Amygdala (tissue), 56 donors: ENCODE results near the gene OR2A25.

Experiments
- DNase-seq, 56 donors: peaks; one replicate each; lab custom pipeline; 2025; lab: John Stamatoyannopoulos, UW

OR2A25 gene

DNA sequence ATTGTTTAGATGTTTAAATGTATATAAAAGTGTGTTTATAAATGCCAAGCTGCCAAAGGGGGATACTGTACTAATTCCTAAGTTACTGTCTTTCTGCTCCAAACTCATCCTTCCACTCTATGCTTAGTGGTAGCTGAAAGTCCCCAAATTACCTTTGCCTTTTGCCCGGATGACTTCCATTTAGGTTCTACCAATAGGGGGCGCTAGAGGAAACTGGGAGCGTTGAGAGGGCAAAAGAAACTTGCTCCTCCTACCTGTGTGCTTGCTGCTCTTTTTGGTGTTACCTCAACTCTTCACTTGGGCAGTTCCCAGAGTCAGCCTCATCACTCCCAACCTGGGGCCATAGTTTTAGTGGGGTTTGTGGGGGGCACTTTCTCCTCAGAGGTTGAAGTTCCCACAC is 5.9 kb upstream of the OR2A25 start:
- DNase-seq, result no peak

DNA sequence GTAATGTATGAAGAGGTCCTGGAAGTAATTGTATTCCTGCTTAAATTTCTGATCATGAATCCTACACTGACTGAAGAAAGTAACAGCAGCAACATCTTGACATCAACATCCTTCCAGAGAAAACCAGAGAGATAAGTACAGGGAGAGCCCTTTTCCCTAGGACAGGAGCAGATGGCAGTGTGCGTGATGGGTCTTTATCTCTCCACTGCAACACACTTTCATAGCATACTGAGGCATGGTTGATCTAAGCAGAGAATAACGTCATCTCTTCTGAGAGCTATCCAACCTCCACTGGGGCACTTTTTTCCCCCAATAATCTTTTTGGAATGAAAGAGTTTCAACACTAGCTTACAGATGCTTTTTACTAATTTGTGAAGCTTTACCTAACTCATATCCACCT is 342 bp downstream of the OR2A25 start:
- DNase-seq, result no peak

DNA sequence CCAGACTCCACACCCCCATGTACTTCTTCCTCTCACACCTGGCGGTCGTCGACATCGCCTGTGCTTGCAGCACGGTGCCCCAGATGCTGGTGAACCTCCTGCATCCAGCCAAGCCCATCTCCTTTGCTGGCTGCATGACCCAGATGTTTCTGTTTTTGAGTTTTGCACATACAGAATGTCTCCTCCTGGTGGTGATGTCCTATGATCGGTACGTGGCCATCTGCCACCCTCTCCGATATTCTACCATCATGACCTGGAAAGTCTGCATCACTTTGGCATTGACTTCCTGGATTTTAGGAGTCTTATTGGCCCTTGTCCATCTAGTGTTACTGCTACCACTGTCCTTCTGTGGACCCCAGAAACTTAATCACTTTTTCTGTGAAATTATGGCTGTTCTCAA is 4.8 kb downstream of the OR2A25 start:
- no peak for DNase-seq

DNA sequence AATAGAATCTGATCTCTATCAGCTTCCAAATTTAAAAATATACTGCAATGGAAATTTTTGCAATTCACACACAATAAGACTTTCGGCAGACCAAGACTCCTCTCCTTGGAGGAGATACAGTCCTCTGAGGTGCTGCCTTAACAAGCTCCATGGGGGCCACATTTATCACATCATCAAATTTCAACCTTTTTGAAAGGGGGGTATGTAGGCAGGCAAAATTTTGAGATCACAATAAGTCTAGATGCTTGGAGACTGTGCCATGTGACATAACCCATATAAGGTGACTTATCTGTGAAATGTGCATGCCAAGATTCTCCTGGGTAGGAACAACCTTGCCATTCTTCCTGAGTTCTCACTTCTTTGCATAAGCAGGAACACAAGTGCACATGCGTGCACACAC is 16.4 kb downstream of the OR2A25 start, which contains the start of gene OR2A12:
TSS of gene OR2A12 (plus strand) at position 301 of the 400 bp plus-strand sequence. CDS start 8,830 bp downstream, outside the sequence.
- no peak for DNase-seq

DNA sequence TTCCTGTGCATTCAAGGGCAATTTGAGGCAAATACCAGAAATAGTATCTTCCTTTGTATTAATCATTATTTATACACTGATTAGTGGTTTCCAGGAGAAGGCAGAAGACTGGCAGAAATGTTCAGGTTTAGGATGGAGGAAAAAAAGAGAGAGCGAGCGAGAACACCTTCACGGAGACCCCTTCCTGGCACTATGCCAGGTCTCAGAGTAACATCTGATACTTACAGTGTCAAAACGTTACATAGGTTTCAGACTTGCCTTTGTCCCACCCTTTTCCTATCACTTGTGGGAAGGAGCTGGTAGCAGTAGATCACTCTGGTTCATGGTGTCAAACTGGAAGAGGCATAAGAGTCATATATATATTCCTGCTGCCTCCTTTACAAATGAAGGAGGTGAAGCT is 17.1 kb downstream of the OR2A25 start:
- DNase-seq, result no peak

DNA sequence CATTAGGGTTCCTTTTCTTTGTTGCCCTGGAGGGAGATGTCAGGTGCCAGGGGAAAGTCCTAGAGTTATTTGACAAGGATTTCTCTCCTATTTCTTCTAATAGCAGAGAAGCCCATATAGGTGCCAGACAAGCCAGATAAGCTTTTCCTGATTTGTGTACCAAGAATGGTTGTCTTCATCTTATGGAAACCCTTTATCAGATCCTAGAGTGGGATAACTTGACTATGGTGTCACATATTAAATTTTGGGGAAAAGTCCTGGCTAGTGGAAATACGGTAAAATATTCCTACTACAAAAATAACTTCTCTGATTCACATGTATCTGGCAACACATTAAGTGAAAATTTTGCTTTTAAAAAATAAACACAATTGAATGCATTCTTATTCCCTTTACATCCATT is 17.6 kb downstream of the OR2A25 start:
- no peak for DNase-seq

DNA sequence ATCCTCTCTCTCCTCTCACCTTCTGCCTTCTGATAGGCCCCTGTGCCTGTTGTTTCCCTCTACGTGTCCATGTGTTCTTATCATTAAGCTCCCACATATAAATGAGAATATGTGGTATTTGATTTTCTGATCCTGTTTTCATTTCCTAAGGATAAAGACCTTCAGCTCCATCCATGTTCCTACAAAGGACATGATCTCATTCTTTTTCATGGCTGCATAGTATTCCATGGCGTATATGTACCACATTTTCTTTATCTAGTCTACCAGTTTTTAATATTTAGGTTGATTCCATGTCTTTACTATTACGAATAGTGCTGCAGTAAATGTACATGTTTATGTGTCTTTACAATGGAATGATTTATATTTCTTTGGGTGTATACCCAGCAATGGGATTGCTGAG is 21.1 kb downstream of the OR2A25 start:
- DNase-seq, result no peak

DNA sequence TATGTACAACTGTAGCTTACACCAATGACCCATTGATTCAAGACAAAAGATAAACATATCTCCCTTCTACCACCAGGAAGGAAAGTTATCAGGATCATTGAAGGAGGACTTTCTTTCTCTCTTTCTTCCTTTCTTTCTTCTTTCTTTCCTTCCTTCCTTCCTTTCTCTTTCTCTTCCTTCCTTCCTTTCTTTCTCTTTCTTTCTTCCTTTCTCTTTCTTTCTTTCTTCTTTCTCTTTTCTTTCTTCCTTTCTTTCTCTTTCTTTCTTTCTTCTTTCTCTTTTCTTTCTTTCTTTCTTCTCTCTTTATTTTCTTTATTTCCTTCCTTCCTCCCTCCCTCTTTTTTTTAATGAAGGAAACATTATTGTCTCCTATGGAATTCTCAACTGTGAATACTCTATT is 29.2 kb downstream of the OR2A25 start:
- DNase-seq, result no peak

DNA sequence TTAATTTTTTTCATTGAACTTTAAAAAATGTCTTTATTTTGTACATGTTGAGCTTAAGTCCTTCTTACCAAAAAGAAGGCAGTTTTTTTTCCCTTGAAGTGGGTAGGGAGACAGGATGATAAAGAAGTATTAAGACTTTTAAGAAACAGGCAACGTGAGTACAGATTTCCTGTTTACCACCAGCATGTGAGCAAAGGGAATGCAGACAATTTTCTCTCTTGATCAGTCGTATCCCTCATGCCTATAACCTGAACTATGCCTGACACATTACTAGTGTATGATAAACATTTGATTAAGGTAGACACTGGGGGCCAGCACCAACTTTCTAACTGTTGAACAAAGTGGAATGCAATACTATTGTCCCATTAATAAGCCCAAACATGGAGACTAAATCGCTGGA is 31.0 kb downstream of the OR2A25 start:
- DNase-seq, result no peak

DNA sequence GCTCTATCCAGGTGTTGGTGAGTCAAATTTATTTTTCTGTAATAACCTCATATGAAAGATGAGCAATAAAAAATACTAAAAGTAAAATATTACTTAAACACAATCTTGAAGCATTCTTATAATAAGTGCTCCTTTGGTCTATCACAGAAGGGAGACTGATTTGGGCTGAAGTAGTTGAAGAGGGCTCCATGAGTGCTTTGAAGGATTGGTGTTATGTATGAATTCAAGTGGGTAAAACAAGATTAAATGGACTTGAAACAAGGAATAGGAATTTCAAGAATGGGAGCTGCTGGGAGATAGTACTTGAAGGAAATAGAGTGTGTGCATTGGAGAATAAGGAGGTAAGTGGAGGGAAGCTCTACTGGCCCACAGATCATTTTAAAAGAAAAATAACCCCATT is 32.4 kb downstream of the OR2A25 start:
- DNase-seq, result no peak

DNA sequence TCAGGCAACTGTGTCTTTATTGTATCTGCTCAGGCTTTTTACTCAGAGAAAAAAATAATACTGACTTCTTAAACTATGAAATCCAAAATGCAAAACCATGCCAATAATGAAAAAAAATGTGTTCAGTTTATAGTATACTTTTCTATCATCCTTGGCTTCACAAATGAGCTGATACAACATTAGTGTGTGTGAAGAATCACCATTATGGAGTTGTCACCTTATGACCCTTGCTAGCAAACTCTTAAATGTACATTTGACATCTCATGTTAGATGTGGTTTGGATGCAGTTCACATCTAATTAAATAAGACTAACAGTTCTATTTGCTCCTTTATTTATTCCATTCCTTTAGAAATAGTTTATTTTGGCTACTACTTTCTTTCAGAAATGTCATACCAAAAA is 35.6 kb downstream of the OR2A25 start:
- no peak for DNase-seq

DNA sequence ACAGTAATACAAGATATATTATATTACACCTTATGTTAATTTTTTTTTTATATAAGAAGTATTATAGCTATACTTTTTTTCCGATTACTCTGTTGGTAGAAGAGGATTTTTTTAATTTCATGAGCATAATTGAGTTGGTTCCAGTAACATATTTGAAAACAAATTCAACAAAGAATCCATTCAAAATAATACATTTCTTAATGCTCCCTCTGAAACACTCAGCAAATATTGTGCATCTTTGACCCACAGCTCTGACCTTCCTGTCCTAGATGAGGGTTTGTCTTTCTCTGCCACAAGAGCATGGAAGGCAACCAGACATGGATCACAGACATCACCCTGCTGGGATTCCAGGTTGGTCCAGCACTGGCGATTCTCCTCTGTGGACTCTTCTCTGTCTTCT is 39.7 kb downstream of the OR2A25 start, which contains the start of gene OR2A2:
TSS of gene OR2A2 (plus strand) at position 301 of the 400 bp plus-strand sequence. CDS start at position 301, 0 bp downstream.
- no peak for DNase-seq

DNA sequence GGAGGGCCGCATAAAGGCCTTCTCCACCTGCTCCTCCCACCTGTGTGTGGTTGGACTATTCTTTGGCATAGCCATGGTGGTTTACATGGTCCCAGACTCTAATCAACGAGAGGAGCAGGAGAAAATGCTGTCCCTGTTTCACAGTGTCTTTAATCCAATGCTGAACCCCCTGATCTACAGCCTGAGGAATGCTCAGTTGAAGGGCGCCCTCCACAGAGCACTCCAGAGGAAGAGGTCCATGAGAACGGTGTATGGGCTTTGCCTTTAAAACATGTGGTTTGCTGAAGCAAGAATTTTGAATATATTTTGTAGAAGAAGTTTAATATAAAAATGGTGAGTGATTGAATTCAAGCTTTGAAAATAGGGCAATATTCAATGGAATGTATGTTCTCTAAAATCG is 40.7 kb downstream of the OR2A25 start:
- no peak for DNase-seq

DNA sequence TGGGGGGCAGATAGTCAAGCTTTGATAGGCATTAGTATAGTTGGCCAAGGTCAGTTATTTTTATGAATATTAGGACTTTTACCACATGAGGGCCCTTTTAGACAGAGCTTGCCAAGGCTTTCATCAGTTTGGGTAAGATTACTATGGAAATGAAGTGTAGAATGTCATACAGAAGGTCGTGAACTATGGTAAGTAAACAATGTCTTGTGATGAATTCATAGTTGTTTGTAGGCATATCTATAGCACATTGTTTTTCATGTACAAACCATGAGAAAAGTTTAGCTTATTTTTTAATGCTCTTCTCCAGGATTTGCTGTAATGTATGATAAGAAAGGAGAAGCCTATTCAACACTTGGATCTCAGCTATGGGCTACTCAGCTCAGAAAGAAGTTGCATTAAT is 44.0 kb downstream of the OR2A25 start:
- no peak for DNase-seq

DNA sequence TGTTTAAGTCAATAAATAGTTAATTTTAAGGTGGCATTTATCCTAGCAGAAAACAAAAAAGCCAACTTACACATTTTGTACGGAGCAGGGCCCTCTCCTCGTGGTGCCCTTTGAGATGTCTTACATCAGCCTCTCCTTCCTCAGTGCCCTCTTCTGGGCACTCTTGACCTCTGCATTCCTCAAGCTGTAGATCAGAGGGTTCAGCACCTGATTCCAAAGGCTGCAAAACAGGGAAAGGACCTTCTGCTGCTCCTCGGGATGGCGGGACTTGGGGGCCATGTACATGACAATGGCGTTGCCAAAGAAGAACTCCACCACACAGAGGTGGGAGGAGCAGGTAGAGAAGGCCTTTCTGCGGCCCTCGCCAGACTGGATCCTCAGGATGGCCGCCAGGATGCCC is 48.7 kb downstream of the OR2A25 start:
- no peak for DNase-seq

DNA sequence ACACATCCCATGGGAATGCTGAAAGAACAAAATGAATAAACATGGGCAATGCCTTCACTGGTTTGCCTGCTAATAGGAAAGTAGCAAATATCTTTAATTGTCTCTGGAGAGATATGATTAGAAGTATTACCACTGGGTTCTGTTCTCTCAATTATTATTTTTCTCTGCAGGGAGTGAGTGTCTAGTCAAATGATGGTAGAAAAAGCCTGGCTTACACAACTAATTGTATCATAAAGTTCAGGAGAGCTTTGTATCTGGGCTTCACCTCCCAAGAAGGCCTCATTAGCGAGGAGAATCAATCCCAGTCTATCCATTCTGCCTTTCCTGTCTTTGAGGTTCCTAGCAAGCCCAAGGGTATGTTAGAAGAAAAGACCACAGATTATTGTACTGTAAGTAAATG is 53.3 kb downstream of the OR2A25 start, which contains the start of gene OR2A14:
TSS of gene OR2A14 (plus strand) at position 301 of the 400 bp plus-strand sequence. CDS start 5,937 bp downstream, outside the sequence.
- DNase-seq, result no peak
